Endothelial cell of umbilical vein (primary cell): Measurements from ENCODE around the gene NEDD4. TPM values are rescaled to one million over a fixed set of nuclear protein-coding genes. Genes with fewer than 3 reads are reported as not detected.

Experiments
- BruUV-seq: library from RNA; stranded (reverse); fragments of 400-500 nt; replicated peaks from 2 replicates; lab custom pipeline; 2021; lab: Mats Ljungman, UMichigan
- CTCF ChIA-PET: fragments of 300-600, 350-600 bp; sonication (Branson Sonifier 250); formaldehyde crosslinking; loops from one replicate; lab custom pipeline; 2021; ENCODE audit warnings: antibody characterized with exemption, inconsistent platforms; lab: Charles Lee
- POLR2A ChIA-PET: fragments of 300-600, 350-600 bp; sonication (Branson Sonifier 250); formaldehyde crosslinking; loops from one replicate; lab custom pipeline; 2021; ENCODE audit warnings: antibody characterized with exemption, inconsistent platforms; lab: Charles Lee
- DNase-seq: peaks from one replicate; pipeline ENCODE4 v3.0.0-alpha.2; 2011; ENCODE audit warnings: low read depth, low spot score
- FAIRE-seq: peaks from 2 replicates; lab custom pipeline; 2011; peaks lifted over from hg19 to GRCh38; lab: Jason Lieb, UNC
- H2AFZ ChIP-seq: 2 replicates; pipeline ENCODE4 v1.6.0; 2012; ENCODE audit warnings: low read depth, low read length, control low read depth, inconsistent platforms
- H3K27ac ChIP-seq: 2 replicates; pipeline ENCODE4 v1.5.1; 2011; ENCODE audit warnings: low read depth, mild to moderate bottlenecking, control low read depth, low read length, moderate library complexity; ENCODE audit not compliant: insufficient read depth
- H3K27me3 ChIP-seq, 2 experiments: 2 replicates each; pipeline versions ENCODE4 v1.6.0 to v1.6.1; 2011; ENCODE audit warnings: low read length in 2 of 2, mixed read lengths in 1 of 2; ENCODE audit not compliant: control insufficient read depth in 2 of 2, insufficient read depth in 2 of 2
- H3K36me3 ChIP-seq, 2 experiments: 2 replicates in 1 of 2; 3 replicates in 1 of 2; pipeline ENCODE4 v1.5.1; 2011; ENCODE audit warnings: low read length in 2 of 2, mild to moderate bottlenecking in 1 of 2, moderate library complexity in 1 of 2; ENCODE audit not compliant: control insufficient read depth in 2 of 2, insufficient read depth in 2 of 2; ENCODE audit errors: extremely low read depth in 1 of 2
- H3K4me1 ChIP-seq: 3 replicates; pipeline ENCODE4 v1.5.1; 2011; ENCODE audit warnings: mild to moderate bottlenecking, low read length; ENCODE audit not compliant: control insufficient read depth, insufficient read depth; ENCODE audit errors: extremely low read depth
- H3K4me2 ChIP-seq: 2 replicates; pipeline ENCODE4 v1.6.1; 2011; ENCODE audit warnings: low read length, control low read depth, mixed read lengths; ENCODE audit not compliant: insufficient read depth
- H3K4me3 ChIP-seq, 3 experiments: fragments of 200-600 bp in 1 of 3; sonication (generic), shearing (Covaris generic) in 1 of 3; replicated peaks in 1 of 3; 2 replicates each; pipeline ENCODE4 v1.5.1; 2011 to 2016; ENCODE audit warnings: control low read depth in 3 of 3, low read length in 3 of 3, mild to moderate bottlenecking in 2 of 3, inconsistent platforms in 1 of 3, low read depth in 1 of 3, moderate library complexity in 1 of 3; ENCODE audit not compliant: insufficient read depth in 1 of 3
- H3K79me2 ChIP-seq: 2 replicates; pipeline ENCODE4 v1.6.0; 2012; ENCODE audit warnings: low read length, inconsistent platforms; ENCODE audit not compliant: control insufficient read depth, insufficient read depth
- H3K9ac ChIP-seq: replicated peaks from 2 replicates; pipeline ENCODE3; 2011; ENCODE audit warnings: low read length, control low read depth; ENCODE audit not compliant: insufficient read depth; ENCODE audit errors: extremely low read depth
- H3K9me1 ChIP-seq: replicated peaks from 3 replicates; pipeline ENCODE4 v1.6.0; 2011; ENCODE audit warnings: mild to moderate bottlenecking, low read length; ENCODE audit not compliant: control insufficient read depth, insufficient read depth; ENCODE audit errors: extremely low read depth
- H3K9me3 ChIP-seq: replicated peaks from 2 replicates; pipeline ENCODE4 v1.5.1; 2012; ENCODE audit warnings: low read length, inconsistent platforms; ENCODE audit not compliant: control insufficient read depth, insufficient read depth
- H4K20me1 ChIP-seq: replicated peaks from 2 replicates; pipeline ENCODE3; 2011; ENCODE audit warnings: mild to moderate bottlenecking, low read length; ENCODE audit not compliant: control insufficient read depth, insufficient read depth; ENCODE audit errors: extremely low read depth
- FOS ChIP-seq: IDR thresholded peaks from 2 replicates; pipeline ENCODE4 v1.6.1; 2011; ENCODE audit warnings: mild to moderate bottlenecking, low read length, moderate library complexity, borderline replicate concordance; ENCODE audit not compliant: insufficient read depth
- GATA2 ChIP-seq: IDR thresholded peaks from 2 replicates; pipeline ENCODE4 v1.7.0; 2011; ENCODE audit warnings: low read depth, mild to moderate bottlenecking, moderate library complexity, mixed read lengths, low read length; ENCODE audit not compliant: insufficient read length, insufficient read depth
- JUN ChIP-seq: IDR thresholded peaks from 2 replicates; pipeline ENCODE4 v1.6.1; 2011; ENCODE audit warnings: borderline replicate concordance, low read depth; ENCODE audit not compliant: insufficient read length, insufficient read depth
- POLR2A ChIP-seq: IDR thresholded peaks from 2 replicates; pipeline ENCODE4 v1.6.1; 2012; ENCODE audit warnings: low read depth, mild to moderate bottlenecking, control low read depth, low read length
- POLR2AphosphoS5 ChIP-seq: IDR thresholded peaks from 2 replicates; pipeline ENCODE4 v1.6.1; 2012; ENCODE audit warnings: low read depth, mild to moderate bottlenecking, control low read depth, low read length, moderate library complexity; ENCODE audit not compliant: insufficient read depth
- dilution Hi-C: fragments of 300-500 bp; cut with MboI; formaldehyde crosslinking; loops from one replicate; pipeline ENCODE4 v1.15.0; 2019; ENCODE audit warnings: low sequenced_read_pairs; ENCODE audit not compliant: extremely low pct_ligation_motif_present
- intact Hi-C: fragments of 100-400 bp; cut with micrococcal nuclease; formaldehyde crosslinking; loops from one replicate; pipeline ENCODE4 v1.10.0; 2022
- polyA plus RNA-seq, 4 experiments: library from polyadenylated mRNA; depleted of rRNA in 3 of 4; stranded (reverse) in 3 of 4; unstranded in 1 of 4; fragments of >200 nt; gene quantifications; 2 replicates each; pipeline versions ENCODE4 v1.2.1 to v1.2.3, GENCODE V29; 2011 to 2012; ENCODE audit warnings: missing spikeins in 1 of 4
- total RNA-seq: library from RNA; stranded (reverse); gene quantifications from 2 replicates; pipeline ENCODE4 v1.2.3, GENCODE V29; 2021
- TF ChIP-seq, protein P1 (sequence below), 2 donors: IDR thresholded peaks; 1 replicate in 1 of 2; 2 replicates in 1 of 2; pipeline ENCODE4 v1.5.1; 2011; ENCODE audit warnings: low read length in 2 of 2, mild to moderate bottlenecking in 2 of 2, moderate library complexity in 2 of 2, control low read depth in 1 of 2, inconsistent platforms in 1 of 2, low read depth in 1 of 2; ENCODE audit not compliant: insufficient read depth in 1 of 2; ENCODE audit errors: extremely low read depth in 1 of 2
- TF ChIP-seq, protein P2 (sequence below): IDR thresholded peaks from 2 replicates; pipeline ENCODE4 v1.6.1; 2011; ENCODE audit not compliant: insufficient read depth, insufficient read length

NEDD4 gene
- total and polyA plus RNA-seq, 2 donors (not counting 3 experiments of a cell fraction or from before 2014, with no cell fraction given): 9.2 to 39.0 TPM

DNA sequence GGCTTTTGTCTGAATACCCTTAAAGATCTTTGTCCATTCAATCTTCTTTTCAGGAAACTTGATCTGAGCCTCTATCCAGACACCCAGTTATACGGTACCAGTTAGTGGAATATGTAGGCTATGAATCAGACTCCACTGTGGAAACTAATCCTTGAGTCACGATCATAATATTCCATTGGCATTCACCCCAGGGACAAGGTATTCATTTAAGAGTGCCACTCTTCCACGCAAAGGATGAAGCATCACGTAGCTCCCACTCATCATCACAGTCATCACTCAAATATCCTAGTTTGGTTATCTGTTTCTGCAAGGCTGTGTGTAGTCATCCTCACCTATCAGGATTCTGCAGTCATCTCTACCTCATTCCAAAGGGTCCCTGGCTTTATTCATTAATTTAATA, 85.6 kb downstream of the NEDD4 start:
- FAIRE-seq (no peak), DNase-seq (peak; percentile 76)
- Histone ChIP-seq H3K9me1 (no peaks in the 10 kb centered on the region), H3K9me3 (no peaks in the 10 kb centered on the region), H3K4me1 (peaks cover 14% of the 10 kb centered on the region), H2AFZ (no peak overlapping the region), H3K79me2 (no peaks in the 10 kb centered on the region), H4K20me1 (no peaks in the 10 kb centered on the region), H3K27me3 (no peaks in the 10 kb centered on the region), H3K36me3 (no peaks in the 10 kb centered on the region), H3K4me3 (no peak overlapping the region), H3K4me2 (peak overlapping the region; percentile 71), H3K27ac (peak overlapping the region; percentile 41), H3K9ac (peak overlapping the region; percentile 57)
- intact Hi-C loops (no loop called here), dilution Hi-C loops (no loop called here)
- ChIA-PET POLR2A (interaction anchor here (0.6 kb wide), 1 partner anchor 16 kb away, joined by 7 read pairs; no protein-coding TSS in a partner anchor), CTCF (interaction anchor here (1.3 to 3.3 kb wide), 7 partner anchors 10 to 85 kb away, joined by 3 to 45 read pairs (median 6); partner anchors contain the start of gene NEDD4)
- TF ChIP-seq, protein P1, sequence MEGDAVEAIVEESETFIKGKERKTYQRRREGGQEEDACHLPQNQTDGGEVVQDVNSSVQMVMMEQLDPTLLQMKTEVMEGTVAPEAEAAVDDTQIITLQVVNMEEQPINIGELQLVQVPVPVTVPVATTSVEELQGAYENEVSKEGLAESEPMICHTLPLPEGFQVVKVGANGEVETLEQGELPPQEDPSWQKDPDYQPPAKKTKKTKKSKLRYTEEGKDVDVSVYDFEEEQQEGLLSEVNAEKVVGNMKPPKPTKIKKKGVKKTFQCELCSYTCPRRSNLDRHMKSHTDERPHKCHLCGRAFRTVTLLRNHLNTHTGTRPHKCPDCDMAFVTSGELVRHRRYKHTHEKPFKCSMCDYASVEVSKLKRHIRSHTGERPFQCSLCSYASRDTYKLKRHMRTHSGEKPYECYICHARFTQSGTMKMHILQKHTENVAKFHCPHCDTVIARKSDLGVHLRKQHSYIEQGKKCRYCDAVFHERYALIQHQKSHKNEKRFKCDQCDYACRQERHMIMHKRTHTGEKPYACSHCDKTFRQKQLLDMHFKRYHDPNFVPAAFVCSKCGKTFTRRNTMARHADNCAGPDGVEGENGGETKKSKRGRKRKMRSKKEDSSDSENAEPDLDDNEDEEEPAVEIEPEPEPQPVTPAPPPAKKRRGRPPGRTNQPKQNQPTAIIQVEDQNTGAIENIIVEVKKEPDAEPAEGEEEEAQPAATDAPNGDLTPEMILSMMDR (IDR thresholded peaks at IDR 0.05; ENCODE audit: extremely low read depth in 1 of 2, insufficient read depth in 1 of 2, low read depth in 1 of 2, low read length in 2 of 2): no peak
- TF ChIP-seq POLR2A: no peak
- TF ChIP-seq JUN: peak; percentile 72
- peak; percentile 81 for TF ChIP-seq FOS
- TF ChIP-seq GATA2: peak; percentile 71
- TF ChIP-seq, protein P2, sequence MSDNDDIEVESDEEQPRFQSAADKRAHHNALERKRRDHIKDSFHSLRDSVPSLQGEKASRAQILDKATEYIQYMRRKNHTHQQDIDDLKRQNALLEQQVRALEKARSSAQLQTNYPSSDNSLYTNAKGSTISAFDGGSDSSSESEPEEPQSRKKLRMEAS: no peak
- TF ChIP-seq POLR2AphosphoS5: peak; percentile 63
- no TSS peak for BruUV-seq
